Uterus (tissue), 4 donors: ENCODE measurements around the gene HIPK2. TPM values are rescaled to one million over a fixed set of nuclear protein-coding genes. Genes with fewer than 3 reads are reported as not detected.

Experiments used
- DNase-seq, 2 donors: peaks; one replicate each; pipeline ENCODE4 v3.0.0-alpha.2; 2019 to 2020
- H3K27ac ChIP-seq, 2 donors: fragments of 200-600 bp; sonication (generic); 1 replicate in 1 of 2; 2 replicates in 1 of 2; pipeline ENCODE4 v1.5.1; 2016 to 2018
- H3K27me3 ChIP-seq, 2 donors: fragments of 200-600 bp; sonication (generic); one replicate each; pipeline ENCODE4 v1.5.1; 2018 to 2019; ENCODE audit warnings: control low read depth in 1 of 2
- H3K36me3 ChIP-seq, 2 donors: fragments of 200-600 bp; sonication (generic); one replicate each; pipeline ENCODE4 v1.5.1; 2019; ENCODE audit warnings: control low read depth in 1 of 2
- H3K4me1 ChIP-seq, 2 donors: fragments of 200-600 bp; sonication (generic); one replicate each; pipeline ENCODE4 v1.5.1; 2018 to 2019; ENCODE audit warnings: control low read depth in 1 of 2
- H3K4me3 ChIP-seq, 2 donors: fragments of 200-600 bp; sonication (generic); 1 replicate in 1 of 2; 2 replicates in 1 of 2; pipeline ENCODE4 v1.5.1; 2018 to 2019; ENCODE audit warnings: mild to moderate bottlenecking in 1 of 2
- H3K9me3 ChIP-seq, 2 donors: fragments of 200-600 bp; sonication (generic); one replicate each; pipeline ENCODE4 v1.5.1; 2019; ENCODE audit warnings: control low read depth in 1 of 2
- CTCF ChIP-seq, 4 experiments: fragments of 200-600 bp in 2 of 4; fragments of 450-650 bp in 2 of 4; sonication (generic) in 2 of 4; IDR thresholded peaks; one replicate each; pipeline ENCODE4 v1.5.1; 2016 to 2019; ENCODE audit warnings: antibody characterized with exemption in 4 of 4, mild to moderate bottlenecking in 2 of 4, moderate library complexity in 1 of 4
- POLR2A ChIP-seq, 2 donors: fragments of 450-650 bp; IDR thresholded peaks; one replicate each; pipeline ENCODE4 v1.6.1; 2016; ENCODE audit warnings: antibody characterized with exemption in 2 of 2, mild to moderate bottlenecking in 1 of 2, moderate library complexity in 1 of 2
- intact Hi-C: fragments of 100-400 bp; cut with DNase I; formaldehyde crosslinking; loops from one replicate; pipeline ENCODE4 v1.15.1; 2023; ENCODE audit warnings: low total_unique reads
- total RNA-seq, 4 donors: library from RNA; depleted of rRNA in 3 of 4; stranded (reverse); fragments of >200 nt in 3 of 4; gene quantifications; one replicate each; pipeline versions ENCODE4 v1.1.0 to v1.2.4, GENCODE V29; 2014 to 2023
- donor health status: DM: yes; HTN: yes; CAD: no.

The HIPK2 gene
- total RNA-seq, 4 donors from 2014 or later: 9.4 to 65.8 (median 19.2) TPM

- Histone ChIP-seq H3K27me3 (no peaks in the 10 kb centered on the region), H3K27ac (no peak overlapping the region), H3K9me3 (no peaks in the 10 kb centered on the region), H3K36me3 (no peaks in the 10 kb centered on the region), H3K4me3 (no peak overlapping the region), H3K4me1 (no peaks in the 10 kb centered on the region)
- intact Hi-C loops: no loop called here
- TF ChIP-seq CTCF (IDR thresholded peaks at IDR 0.05) (no peak), POLR2A (IDR thresholded peaks at IDR 0.05) (no peak)
- no peak for DNase-seq
Observed at GRCh38 chr7:139821349-139822105, 43.7 kb upstream of the HIPK2 start.

GRCh38 chr7:139820089-139820488 is 42.3 kb upstream of the HIPK2 start:
- TF ChIP-seq POLR2A (IDR thresholded peaks at IDR 0.05) (no peak), CTCF (IDR thresholded peaks at IDR 0.05) (no peak)
- Histone ChIP-seq H3K4me1 (no peaks in the 10 kb centered on the region), H3K36me3 (no peaks in the 10 kb centered on the region), H3K9me3 (no peaks in the 10 kb centered on the region), H3K4me3 (no peak overlapping the region), H3K27me3 (no peaks in the 10 kb centered on the region), H3K27ac (no peak overlapping the region)
- intact Hi-C loops: no loop called here
- no peak for DNase-seq

GRCh38 chr7:139817249-139817648 is 39.5 kb upstream of the HIPK2 start:
- no peaks in the 10 kb centered on the region for H3K4me1 ChIP-seq
- no peaks in the 10 kb centered on the region for H3K9me3 ChIP-seq
- no peaks in the 10 kb centered on the region for H3K27me3 ChIP-seq
- no peak for TF ChIP-seq CTCF (IDR thresholded peaks at IDR 0.05)
- H3K36me3 ChIP-seq: no peaks in the 10 kb centered on the region
- no peak overlapping the region for H3K4me3 ChIP-seq
- intact Hi-C loops: no loop called here
- DNase-seq: no peak
- H3K27ac ChIP-seq: no peak overlapping the region

- no peak for DNase-seq
- Histone ChIP-seq H3K4me3 (no peak overlapping the region), H3K4me1 (no peaks in the 10 kb centered on the region), H3K27me3 (no peaks in the 10 kb centered on the region), H3K27ac (no peak overlapping the region), H3K36me3 (no peaks in the 10 kb centered on the region), H3K9me3 (no peaks in the 10 kb centered on the region)
- intact Hi-C loops: no loop called here
- no peak for TF ChIP-seq CTCF (IDR thresholded peaks at IDR 0.05)
- no peak for TF ChIP-seq POLR2A (IDR thresholded peaks at IDR 0.05)
Observed at GRCh38 chr7:139813689-139814088, 35.9 kb upstream of the HIPK2 start.

GRCh38 chr7:139813151-139813550 is 35.4 kb upstream of the HIPK2 start:
- intact Hi-C loops: no loop called here
- Histone ChIP-seq H3K9me3 (no peaks in the 10 kb centered on the region), H3K36me3 (no peaks in the 10 kb centered on the region), H3K4me3 (no peak overlapping the region), H3K27me3 (no peaks in the 10 kb centered on the region), H3K27ac (no peak overlapping the region), H3K4me1 (no peaks in the 10 kb centered on the region)
- DNase-seq: no peak
- TF ChIP-seq CTCF (IDR thresholded peaks at IDR 0.05) (no peak), POLR2A (IDR thresholded peaks at IDR 0.05) (no peak)
